Activated naive CD4-positive, alpha-beta T cell treated with anti-CD3 and anti-CD28 coated beads for 36 hours (primary cell): ENCODE measurements around the gene TYW1. TPM values are rescaled to one million over a fixed set of nuclear protein-coding genes. Genes with fewer than 3 reads are reported as not detected.
A peak's percentile ranks its signal among the peaks of the same experiment; 100 is the strongest.
"Not testable (repeated sequence)": the region's sequence is repeated elsewhere in the genome, so short reads cannot be mapped to it uniquely, and the experiment has no call there.

Experiments used
- CTCF ChIA-PET: fragments of 350-600 bp; sonication (Branson Sonifier 250); formaldehyde crosslinking; loops from one replicate; lab custom pipeline; 2021; ENCODE audit warnings: antibody characterized with exemption; lab: Charles Lee
- DNase-seq: peaks from one replicate; pipeline ENCODE4 v3.0.0-alpha.2; 2020
- H3K27ac Mint-ChIP-seq: one replicate; pipeline ENCODE4 v1.8.0; 2021; ENCODE audit warnings: mild to moderate bottlenecking, mixed read lengths
- H3K27me3 Mint-ChIP-seq: one replicate; pipeline ENCODE4 v1.8.0; 2021; ENCODE audit warnings: low read depth, mixed read lengths
- H3K36me3 Mint-ChIP-seq: one replicate; pipeline ENCODE4 v1.8.0; 2021; ENCODE audit warnings: low read depth, mixed read lengths
- H3K4me1 Mint-ChIP-seq: one replicate; pipeline ENCODE4 v1.8.0; 2021; ENCODE audit warnings: low read depth, mixed read lengths
- H3K4me3 Mint-ChIP-seq: one replicate; pipeline ENCODE4 v1.8.0; 2021; ENCODE audit warnings: mild to moderate bottlenecking, moderate library complexity, mixed read lengths
- H3K9me3 Mint-ChIP-seq: one replicate; pipeline ENCODE4 v1.8.0; 2021; ENCODE audit warnings: mixed read lengths
- intact Hi-C: fragments of 100-400 bp; cut with micrococcal nuclease; formaldehyde crosslinking; loops from one replicate; pipeline ENCODE4 v1.15.1; 2023
- total RNA-seq, 2 experiments: library from RNA; stranded (reverse); gene quantifications; one replicate each; pipeline ENCODE4 v1.2.3, GENCODE V29; 2021

TYW1 gene
- total RNA-seq, 2 experiments from 2014 or later, result 12.9 to 13.5 TPM

DNA sequence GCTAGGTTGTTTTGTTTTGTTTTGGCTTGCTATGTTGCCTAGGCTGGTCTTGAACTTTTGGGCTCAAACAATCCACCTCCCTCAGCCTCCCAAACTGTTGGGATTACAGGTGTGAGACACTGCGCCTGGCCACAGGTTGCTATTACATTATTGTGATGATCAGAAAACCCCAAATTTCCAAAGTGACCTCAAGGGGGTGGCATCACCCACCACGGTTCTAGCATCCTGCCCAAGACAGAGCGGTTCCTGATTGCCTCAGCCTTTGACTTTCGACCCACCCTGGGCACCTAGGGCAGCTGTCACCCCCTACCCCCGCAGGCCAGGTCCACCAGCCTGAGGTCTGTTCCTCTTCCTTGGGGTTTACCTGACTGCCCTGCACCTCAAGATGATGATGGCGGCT lies 29.6 kb upstream of the TYW1 start:
- H3K4me3 Mint-ChIP-seq, result no peak overlapping the region
- H3K27ac Mint-ChIP-seq, result no peak overlapping the region
- no peaks in the 10 kb centered on the region for H3K4me1 Mint-ChIP-seq
- CTCF ChIA-PET, result no interaction called here
- DNase-seq, result no peak
- no peaks in the 10 kb centered on the region for H3K9me3 Mint-ChIP-seq
- no peaks in the 10 kb centered on the region for H3K27me3 Mint-ChIP-seq
- H3K36me3 Mint-ChIP-seq, result no peaks in the 10 kb centered on the region
- intact Hi-C loops, result no loop called here

DNA sequence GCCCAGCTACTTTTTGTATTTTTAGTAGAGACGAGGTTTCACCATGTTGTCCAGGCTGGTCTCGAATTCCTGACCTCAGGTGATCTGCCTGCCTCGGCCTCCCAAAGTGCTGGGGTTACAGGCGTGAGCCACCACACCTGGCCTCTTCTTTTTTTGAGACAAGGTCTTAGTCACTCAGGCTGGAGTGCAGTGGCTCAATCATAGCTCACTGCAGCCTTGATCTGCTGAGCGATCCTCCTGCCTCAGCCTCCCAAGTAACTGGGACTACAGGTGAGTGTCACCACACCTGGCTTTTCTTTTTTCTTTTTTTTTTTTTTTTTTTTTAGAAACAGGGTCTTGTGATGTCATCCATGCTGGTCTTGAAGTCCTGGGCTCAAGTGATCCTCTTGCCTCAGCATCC lies 27.6 kb upstream of the TYW1 start:
- H3K9me3 Mint-ChIP-seq, H3K4me1 Mint-ChIP-seq, H3K4me3 Mint-ChIP-seq, DNase-seq, H3K36me3 Mint-ChIP-seq, intact Hi-C loops, CTCF ChIA-PET, H3K27me3 Mint-ChIP-seq, H3K27ac Mint-ChIP-seq: not testable (repeated sequence)

DNA sequence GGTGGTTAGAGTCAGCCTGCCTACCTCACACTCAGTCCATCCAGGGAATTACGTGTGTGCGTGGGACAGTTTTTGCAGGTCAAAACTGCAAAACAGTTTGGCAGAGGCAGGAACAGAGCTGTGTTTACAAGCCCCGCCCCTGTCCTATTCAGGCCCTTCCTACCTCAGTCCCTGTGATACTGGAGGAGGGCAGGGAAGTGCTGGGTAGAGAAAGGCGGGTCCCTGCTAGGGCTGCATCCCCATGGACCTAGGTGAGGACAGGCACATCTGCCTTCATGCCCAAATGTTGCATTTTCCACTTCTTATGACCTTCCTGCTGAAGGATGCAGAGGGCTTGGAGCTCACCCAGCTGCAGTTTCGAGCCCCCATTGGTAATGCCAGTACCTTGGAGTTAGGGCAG lies 26.3 kb upstream of the TYW1 start:
- CTCF ChIA-PET, result no interaction called here
- no peak overlapping the region for H3K4me3 Mint-ChIP-seq
- intact Hi-C loops, result no loop called here
- H3K4me1 Mint-ChIP-seq, result no peaks in the 10 kb centered on the region
- no peak for DNase-seq
- H3K27me3 Mint-ChIP-seq, result no peaks in the 10 kb centered on the region
- H3K36me3 Mint-ChIP-seq, result no peaks in the 10 kb centered on the region
- H3K9me3 Mint-ChIP-seq, result no peaks in the 10 kb centered on the region
- no peak overlapping the region for H3K27ac Mint-ChIP-seq

DNA sequence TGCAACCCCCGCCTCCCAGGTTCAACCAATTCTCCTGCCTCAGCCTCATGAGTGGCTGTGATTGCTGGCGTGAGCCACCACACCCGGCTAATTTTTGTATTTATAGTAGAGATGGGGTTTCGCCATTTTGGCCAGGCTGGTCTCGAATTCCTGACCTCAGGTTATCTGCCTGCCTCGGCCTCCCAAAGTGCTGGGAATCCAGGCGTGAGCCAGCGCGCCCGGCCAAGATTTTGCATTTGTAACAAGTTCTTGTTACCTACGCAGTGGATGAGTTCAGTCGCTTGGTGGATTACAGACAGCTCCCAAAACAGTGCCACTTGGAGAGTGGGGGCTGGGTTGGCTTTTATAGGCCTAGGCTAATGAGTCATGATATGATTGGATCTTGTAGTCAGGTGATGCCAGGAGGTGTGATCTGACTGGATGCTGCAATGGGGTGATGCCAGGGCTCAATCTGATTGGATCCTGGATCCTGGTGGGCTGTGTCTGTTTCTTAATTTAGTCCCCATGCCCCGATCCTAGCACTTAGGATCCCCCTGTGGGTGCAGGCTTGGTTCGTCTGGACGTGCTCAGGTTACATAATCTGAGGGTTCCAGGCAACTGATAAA lies 21.5 kb upstream of the TYW1 start:
- Mint-ChIP-seq H3K27me3 (no peaks in the 10 kb centered on the region), H3K4me1 (no peaks in the 10 kb centered on the region), H3K36me3 (peaks cover 4% of the 10 kb centered on the region), H3K4me3 (no peak overlapping the region), H3K27ac (no peak overlapping the region), H3K9me3 (peaks cover 5% of the 10 kb centered on the region)
- intact Hi-C loops, result no loop called here
- CTCF ChIA-PET, result no interaction called here
- no peak for DNase-seq

DNA sequence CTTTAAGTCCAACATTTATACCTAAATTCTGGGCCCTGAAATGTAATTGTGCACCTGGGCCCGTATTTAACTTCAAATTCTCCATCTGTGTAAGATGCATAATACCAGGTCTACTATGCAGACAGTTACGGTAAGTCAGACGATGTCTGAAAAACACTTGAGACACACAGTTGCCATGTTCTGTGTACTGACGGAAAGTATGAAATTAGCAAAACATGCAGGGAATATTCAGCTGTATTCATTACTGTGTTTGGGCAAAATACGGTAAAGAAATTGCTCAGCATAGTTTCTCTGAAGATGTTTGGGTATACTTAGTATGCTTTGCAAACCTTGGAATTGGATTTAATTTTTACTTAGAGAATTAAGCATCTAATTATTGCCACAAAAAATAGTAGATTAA lies 18.3 kb upstream of the TYW1 start:
- H3K4me1 Mint-ChIP-seq, DNase-seq, H3K4me3 Mint-ChIP-seq, H3K27ac Mint-ChIP-seq, intact Hi-C loops, H3K36me3 Mint-ChIP-seq, H3K27me3 Mint-ChIP-seq: not testable (repeated sequence)
- H3K9me3 Mint-ChIP-seq, result peaks cover 14% of the 10 kb centered on the region
- CTCF ChIA-PET, result interaction anchor here (0.7 kb wide), 1 partner anchor 647 kb away, joined by 3 read pairs; no protein-coding TSS in a partner anchor

DNA sequence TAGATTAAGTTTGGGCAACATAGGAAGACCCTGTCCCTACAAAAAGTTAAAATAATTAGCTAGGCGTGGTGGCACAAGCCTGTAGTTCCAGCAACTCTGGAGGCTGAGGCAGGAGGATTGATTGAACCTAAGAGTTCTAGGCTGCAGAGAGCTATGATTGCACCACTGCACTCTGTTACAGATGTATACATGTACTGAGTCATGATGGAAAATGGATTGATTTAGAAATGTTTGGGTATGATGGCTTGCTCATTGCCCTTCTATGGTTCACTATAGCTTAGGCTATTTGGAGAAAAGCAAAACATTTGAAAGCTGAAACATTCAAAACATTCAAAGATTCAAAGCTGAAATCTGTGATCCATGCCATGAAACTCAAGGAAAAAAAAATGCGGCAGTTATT lies 17.6 kb upstream of the TYW1 start:
- H3K36me3 Mint-ChIP-seq, DNase-seq, intact Hi-C loops, H3K4me3 Mint-ChIP-seq, H3K27me3 Mint-ChIP-seq, H3K27ac Mint-ChIP-seq, H3K4me1 Mint-ChIP-seq: not testable (repeated sequence)
- H3K9me3 Mint-ChIP-seq, result peaks cover 14% of the 10 kb centered on the region
- CTCF ChIA-PET, result interaction anchor here (0.6 kb wide), 1 partner anchor 62 kb away, joined by 3 read pairs; no protein-coding TSS in a partner anchor

DNA sequence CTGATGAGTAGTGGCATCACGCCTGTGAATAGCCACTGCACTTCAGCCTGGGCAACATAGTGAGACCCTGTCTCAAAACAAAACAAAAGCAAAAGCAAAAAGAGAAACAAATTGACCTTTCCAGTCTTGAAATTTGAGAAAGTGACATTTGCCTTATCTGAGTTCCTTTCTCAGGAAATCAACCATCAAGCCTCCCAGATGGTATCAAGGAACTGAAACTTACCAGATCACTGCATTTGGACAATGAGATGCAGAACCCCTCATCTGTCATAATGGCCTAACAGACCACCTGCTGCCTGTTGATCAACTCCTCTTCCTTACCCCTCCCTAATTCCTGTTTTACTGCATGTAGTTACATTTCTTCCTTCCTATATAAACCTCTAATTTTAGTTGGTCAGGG lies 16.3 kb upstream of the TYW1 start:
- H3K36me3 Mint-ChIP-seq, intact Hi-C loops, H3K4me1 Mint-ChIP-seq, DNase-seq, H3K4me3 Mint-ChIP-seq, H3K27me3 Mint-ChIP-seq, H3K27ac Mint-ChIP-seq: not testable (repeated sequence)
- CTCF ChIA-PET, result interaction anchor here (0.6 kb wide), 1 partner anchor 812 kb away, joined by 3 read pairs; no protein-coding TSS in a partner anchor
- H3K9me3 Mint-ChIP-seq, result peaks cover 14% of the 10 kb centered on the region

DNA sequence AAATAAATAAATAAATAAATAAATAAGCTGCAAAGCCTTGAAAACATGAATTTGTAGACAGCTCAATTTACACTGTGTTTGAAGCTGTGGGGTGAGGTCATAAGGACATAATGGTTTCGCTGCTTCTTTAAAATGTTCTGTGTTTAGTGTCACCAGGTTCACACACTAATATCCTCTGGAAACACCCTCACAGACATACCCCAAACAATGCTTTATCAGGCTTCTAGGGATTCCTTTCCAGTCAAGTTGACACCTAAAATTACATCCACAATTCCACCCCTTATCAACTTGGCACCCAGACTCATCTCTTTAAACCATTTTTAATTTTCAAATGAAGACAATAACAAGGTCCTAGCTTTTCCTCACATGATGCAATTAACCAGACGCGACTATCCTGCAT lies 7.1 kb upstream of the TYW1 start:
- DNase-seq, H3K9me3 Mint-ChIP-seq, CTCF ChIA-PET, H3K4me3 Mint-ChIP-seq, H3K27ac Mint-ChIP-seq, intact Hi-C loops, H3K27me3 Mint-ChIP-seq: not testable (repeated sequence)
- peaks cover 23% of the 10 kb centered on the region for H3K36me3 Mint-ChIP-seq
- H3K4me1 Mint-ChIP-seq, result peaks cover 23% of the 10 kb centered on the region

DNA sequence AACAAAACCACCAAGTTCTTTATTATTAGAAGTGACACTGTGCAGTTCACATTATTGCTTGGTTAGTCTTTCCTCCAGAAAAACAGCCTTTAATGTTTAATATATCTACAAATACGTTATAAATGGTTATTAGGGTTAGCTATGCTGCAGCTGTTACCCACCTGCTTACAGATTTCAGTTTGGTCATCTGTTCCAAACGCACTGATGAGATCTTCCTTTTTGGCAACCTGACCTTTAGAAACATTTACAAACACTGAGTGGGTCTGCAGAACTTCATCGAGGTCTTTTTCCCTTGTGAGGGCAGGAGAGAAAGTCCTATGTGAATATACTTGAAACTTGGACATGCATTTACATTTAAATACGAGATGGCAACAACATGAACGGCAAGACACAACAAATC lies 2.6 kb upstream of the TYW1 start:
- CTCF ChIA-PET, result interaction anchor here (0.6 kb wide), 1 partner anchor 10 kb away, joined by 5 read pairs; no protein-coding TSS in a partner anchor
- not testable (repeated sequence) for H3K9me3 Mint-ChIP-seq

DNA sequence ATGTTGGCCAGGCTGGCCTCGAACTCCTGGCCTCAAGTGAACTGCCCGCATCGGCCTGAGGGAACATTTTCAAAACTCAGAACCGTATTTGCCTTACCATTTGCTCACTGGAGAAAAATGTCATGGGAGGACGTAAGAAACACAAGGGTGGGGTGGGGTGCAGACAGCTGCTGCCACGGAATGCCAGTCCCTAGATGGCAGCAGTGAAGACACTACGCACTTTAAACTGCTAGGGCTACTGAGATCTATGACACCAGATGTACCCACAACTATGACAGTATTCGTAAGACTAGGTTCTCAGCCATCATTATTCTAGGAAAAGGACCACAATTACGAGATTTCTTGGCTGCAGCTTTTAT lies 2.0 kb upstream of the TYW1 start:
- DNase-seq, result peak; percentile 64
- H3K27ac Mint-ChIP-seq, result peak overlapping the region; percentile 96
- H3K27me3 Mint-ChIP-seq, H3K9me3 Mint-ChIP-seq: not testable (repeated sequence)
- peak overlapping the region; percentile 88 for H3K4me3 Mint-ChIP-seq
- peaks cover 19% of the 10 kb centered on the region for H3K36me3 Mint-ChIP-seq
- peaks cover 29% of the 10 kb centered on the region for H3K4me1 Mint-ChIP-seq
- CTCF ChIA-PET, result interaction anchor here (0.6 kb wide), 1 partner anchor 10 kb away, joined by 5 read pairs; no protein-coding TSS in a partner anchor
- intact Hi-C loops, result loop anchor here (1.0 to 10.0 kb wide), 8 partner anchors 134 to 1121 kb away; partner anchors contain the start of genes RABGEF1, TPST1 and VKORC1L1

More for the DNA sequence above, 2.6 kb upstream of the TYW1 start:
- H3K27me3 Mint-ChIP-seq, DNase-seq: not testable (repeated sequence)
- Mint-ChIP-seq H3K27ac (peak overlapping the region; percentile 96), H3K4me1 (peaks cover 29% of the 10 kb centered on the region), H3K36me3 (peaks cover 18% of the 10 kb centered on the region), H3K4me3 (peak overlapping the region; percentile 88)
- intact Hi-C loops, result loop anchor here (2.0 to 10.0 kb wide), 3 partner anchors 135 to 789 kb away; partner anchors contain the start of gene TPST1

DNA sequence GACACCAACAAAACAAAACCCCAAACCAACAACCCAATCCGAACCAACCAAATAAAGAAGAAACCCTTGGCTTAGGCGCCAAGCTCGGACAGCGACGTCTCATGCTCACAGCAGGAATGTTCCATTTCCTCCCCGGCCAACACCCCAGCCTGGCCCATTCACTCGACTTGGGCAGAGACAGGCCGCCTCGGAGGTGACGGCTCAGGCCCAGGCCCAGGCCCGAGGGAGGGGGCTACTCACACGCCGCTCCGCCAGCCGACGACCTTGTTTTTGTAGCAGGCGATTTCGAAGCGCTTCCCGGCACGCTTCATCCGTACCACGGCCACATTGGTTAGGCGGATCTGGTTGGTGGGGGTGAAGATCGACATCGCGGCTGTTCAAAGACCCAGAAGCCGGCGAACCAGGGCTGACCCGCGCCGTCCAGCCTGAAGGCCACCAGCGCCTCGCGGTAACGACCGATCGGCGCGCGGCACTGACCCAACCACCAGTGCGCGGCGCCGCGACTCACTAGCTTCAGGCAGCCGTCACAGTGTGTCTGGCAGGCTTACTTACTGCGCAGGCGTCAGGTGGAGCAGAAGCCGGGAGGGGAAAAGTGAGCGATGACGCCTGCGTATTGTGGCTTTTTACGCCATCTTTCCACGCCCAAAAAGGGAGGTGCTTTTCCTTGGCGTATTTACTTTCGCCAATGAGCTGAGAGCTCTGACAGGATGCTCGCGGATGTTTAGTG lies 1.4 kb upstream of the TYW1 start, which contains the start of gene SBDS:
Gene SBDS, minus strand, starts transcription at position 537 of the 727 bp plus-strand sequence. Its CDS starts 169 bp downstream, at position 368.
- peak; percentile 98 for DNase-seq
- CTCF ChIA-PET, result interaction anchor here (1.7 kb wide), 1 partner anchor 45 kb away, joined by 7 read pairs; no protein-coding TSS in a partner anchor
- H3K27me3 Mint-ChIP-seq, H3K9me3 Mint-ChIP-seq: not testable (repeated sequence)
- H3K4me3 Mint-ChIP-seq, result peak within 1 kb of the TSS; percentile 100
- H3K36me3 Mint-ChIP-seq, result peaks cover 20% of the 10 kb centered on the region
- intact Hi-C loops, result loop anchor here (1.0 to 10.0 kb wide), 8 partner anchors 134 to 1122 kb away; partner anchors contain the start of genes RABGEF1, TPST1 and VKORC1L1
- H3K27ac Mint-ChIP-seq, result peak within 1 kb of the TSS; percentile 97
- H3K4me1 Mint-ChIP-seq, result peaks cover 29% of the 10 kb centered on the region

DNA sequence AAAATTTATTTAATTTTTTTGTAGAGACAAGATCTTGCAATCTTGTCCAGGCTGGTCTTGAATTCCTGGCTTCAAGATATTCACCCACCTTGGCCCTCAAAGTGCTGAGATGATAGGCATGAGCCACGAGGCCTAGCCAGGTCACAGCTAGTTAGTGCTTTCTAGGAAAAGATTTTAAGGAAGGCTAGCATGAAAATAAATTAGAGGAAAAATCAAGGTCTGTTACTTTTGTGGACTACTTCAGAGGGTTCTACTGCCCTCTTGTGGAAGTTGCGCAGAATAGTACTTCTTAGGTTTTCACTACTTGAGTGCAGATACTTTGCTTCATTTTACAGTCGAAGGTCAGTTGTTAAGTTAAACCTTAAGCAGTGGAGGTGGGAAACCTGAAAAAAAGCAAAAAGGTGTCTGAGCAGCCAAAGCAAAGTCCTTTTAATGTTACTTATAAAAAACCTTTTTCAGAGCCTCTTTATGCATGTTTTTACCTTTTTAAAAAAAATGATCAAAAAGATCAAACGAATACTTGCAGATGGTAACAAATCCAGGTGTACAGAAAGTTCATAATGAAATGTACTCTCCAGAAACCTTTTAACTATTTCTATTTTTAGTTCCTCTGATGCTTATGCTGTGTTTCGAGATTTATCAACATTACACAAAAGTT lies 4.1 kb downstream of the TYW1 start:
- DNase-seq, result peak; percentile 14
- Mint-ChIP-seq H3K4me1 (peaks cover 23% of the 10 kb centered on the region), H3K27ac (peak overlapping the region; percentile 32), H3K36me3 (peaks cover 11% of the 10 kb centered on the region)
- H3K27me3 Mint-ChIP-seq, CTCF ChIA-PET, intact Hi-C loops, H3K9me3 Mint-ChIP-seq, H3K4me3 Mint-ChIP-seq: not testable (repeated sequence)
